ENCODE results near the gene CAMTA2.

GRCh38 chr17:4997302-4998026, 10.0 kb upstream of the CAMTA2 start, which contains the start of the genes INCA1 and KIF1C:
- TF ChIP-seq CTCF (IDR thresholded peaks at IDR 0.05) (no peak), EZH2phosphoT487 (IDR thresholded peaks at IDR 0.05) (peak; percentile 31), EZH2 (IDR thresholded peaks at IDR 0.05) (peak; percentile 41)

All from neural progenitor cell (in vitro differentiated cells).